ENCODE measurements around the gene ICA1.

- TF ChIP-seq EZH2phosphoT487 (IDR thresholded peaks at IDR 0.05) (no peak), CTCF (IDR thresholded peaks at IDR 0.05) (no peak)
These were observed 34.3 kb upstream of the ICA1 start for GRCh38 chr7:8296362-8296659.

Measured in neural progenitor cell (in vitro differentiated cells).